GM12878 (cell line): Measurements from ENCODE around the gene HPSE2. TPM values are rescaled to one million over a fixed set of nuclear protein-coding genes. Genes with fewer than 3 reads are reported as not detected.

Source experiments
- ATAC-seq: fragments of 200-7000 bp; cut with Tn5 transposase; 3 replicates; pipeline ENCODE4 v1.9.1; 2020; ENCODE audit warnings: mild to moderate bottlenecking, moderate library complexity
- BruUV-seq: library from RNA; stranded (reverse); fragments of 400-500 nt; replicated peaks from 2 replicates; lab custom pipeline; 2021; lab: Mats Ljungman, UMichigan
- CTCF ChIA-PET: fragments of 300-600 bp; sonication (Branson Sonifier 250); formaldehyde crosslinking; extraction: SDS; loops from one replicate; lab custom pipeline; 2021; ENCODE audit warnings: inconsistent platforms; lab: Yijun Ruan, JAX
- POLR2A ChIA-PET: fragments of 350-600 bp; formaldehyde crosslinking; extraction: SDS; loops from one replicate; lab custom pipeline; 2021; ENCODE audit warnings: inconsistent platforms; lab: Charles Lee
- RAD21 ChIA-PET: fragments of 300-600 bp; sonication (Branson Sonifier 250); formaldehyde crosslinking; loops from one replicate; lab custom pipeline; 2023; ENCODE audit warnings: antibody characterized with exemption; ENCODE audit not compliant: unreplicated experiment; lab: Charles Lee
- SMC1A ChIA-PET: fragments of 300-600 bp; sonication (Branson Sonifier 250); formaldehyde crosslinking; loops from one replicate; lab custom pipeline; 2023; ENCODE audit not compliant: unreplicated experiment, uncharacterized antibody; lab: Charles Lee
- DNase-seq: peaks from one replicate; pipeline ENCODE4 v3.0.0-alpha.2; 2011; ENCODE audit warnings: low read depth, low spot score
- FAIRE-seq: peaks from 3 replicates; lab custom pipeline; 2011; peaks lifted over from hg19 to GRCh38; lab: Jason Lieb, UNC
- H2AFZ ChIP-seq: 2 replicates; pipeline ENCODE4 v1.6.0; 2011; ENCODE audit warnings: low read depth, low read length, control low read depth; ENCODE audit not compliant: control insufficient read depth
- H3K27ac ChIP-seq: 2 replicates; pipeline ENCODE4 v1.5.1; 2011; ENCODE audit warnings: control low read depth; ENCODE audit not compliant: control insufficient read depth, insufficient read depth
- H3K27me3 ChIP-seq, 2 experiments: replicated peaks in 1 of 2; 2 replicates each; pipeline versions ENCODE4 v1.6.0 to v1.6.1; 2011; ENCODE audit warnings: low read length in 1 of 2; ENCODE audit not compliant: control insufficient read depth in 2 of 2, insufficient read depth in 2 of 2
- H3K36me3 ChIP-seq, 2 experiments: 2 replicates each; pipeline ENCODE4 v1.5.1; 2011; ENCODE audit warnings: low read length in 1 of 2; ENCODE audit not compliant: control insufficient read depth in 2 of 2, insufficient read depth in 2 of 2
- H3K4me1 ChIP-seq: 2 replicates; pipeline ENCODE4 v1.6.1; 2011; ENCODE audit warnings: mild to moderate bottlenecking, low read length, moderate library complexity, mixed read lengths; ENCODE audit not compliant: control insufficient read depth, insufficient read depth
- H3K4me2 ChIP-seq: 2 replicates; pipeline ENCODE4 v1.6.0; 2011; ENCODE audit warnings: control low read depth; ENCODE audit not compliant: control insufficient read depth, insufficient read depth
- H3K4me3 ChIP-seq: fragments of 200-600 bp; sonication (generic); 2 replicates; pipeline ENCODE4 v1.5.1; 2016
- H3K79me2 ChIP-seq: 2 replicates; pipeline ENCODE4 v1.6.0; 2011; ENCODE audit warnings: low read length; ENCODE audit not compliant: control insufficient read depth, insufficient read depth
- H3K9ac ChIP-seq: 2 replicates; pipeline ENCODE4 v1.8.0; 2011; ENCODE audit warnings: low read length, control low read depth, mixed read lengths; ENCODE audit not compliant: control insufficient read depth, insufficient read depth
- H3K9me3 ChIP-seq: replicated peaks from 3 replicates; pipeline ENCODE4 v1.5.1; 2011; ENCODE audit warnings: mild to moderate bottlenecking, low read length; ENCODE audit not compliant: control insufficient read depth, insufficient read depth
- H4K20me1 ChIP-seq: 2 replicates; pipeline ENCODE4 v1.6.0; 2011; ENCODE audit not compliant: control insufficient read depth, insufficient read depth
- ESRRA ChIP-seq: IDR thresholded peaks from 2 replicates; pipeline ENCODE4 v1.6.1; 2012; ENCODE audit warnings: mild to moderate bottlenecking, low read length, improper control_type of control experiment
- EZH2 ChIP-seq: IDR thresholded peaks from 2 replicates; pipeline ENCODE4 v1.6.1; 2012; ENCODE audit warnings: low read depth, mild to moderate bottlenecking, control low read depth, inconsistent platforms, low read length, borderline replicate concordance; ENCODE audit not compliant: control insufficient read depth
- FOS ChIP-seq: IDR thresholded peaks from 3 replicates; pipeline ENCODE4 v1.6.1; 2011; ENCODE audit warnings: borderline replicate concordance; ENCODE audit not compliant: insufficient read length; ENCODE audit errors: extremely low read depth
- PKNOX1 ChIP-seq: fragments of 450-650 bp; IDR thresholded peaks from 2 replicates; pipeline ENCODE4 v1.6.1; 2016; ENCODE audit warnings: mild to moderate bottlenecking
- POLR2A ChIP-seq: IDR thresholded peaks from 2 replicates; pipeline ENCODE4 v1.6.1; 2011; ENCODE audit warnings: low read depth, mild to moderate bottlenecking, low read length
- RCOR1 ChIP-seq: conservative IDR thresholded peaks from 2 replicates; pipeline ENCODE4 v1.6.1; 2012; ENCODE audit warnings: low read depth, low read length, improper control_type of control experiment
- SMAD1 ChIP-seq: fragments of 450-650 bp; IDR thresholded peaks from 2 replicates; pipeline ENCODE4 v1.6.1; 2018; ENCODE audit warnings: mild to moderate bottlenecking, low read depth; ENCODE audit not compliant: partially characterized antibody
- TAF1 ChIP-seq: IDR thresholded peaks from 2 replicates; pipeline ENCODE4 v1.6.1; 2011; ENCODE audit warnings: mild to moderate bottlenecking, low read depth, low read length, borderline replicate concordance
- ZZZ3 ChIP-seq: IDR thresholded peaks from 2 replicates; pipeline ENCODE4 v1.6.1; 2011; ENCODE audit warnings: low read depth; ENCODE audit not compliant: control insufficient read depth, insufficient read length
- WGBS: methylation state at CpG from one replicate; pipeline ENCODE4 v1.1.6; 2016; ENCODE audit warnings: low lambda C conversion rate; ENCODE audit not compliant: insufficient replicate concordance, insufficient coverage; ENCODE audit errors: missing lambda C conversion rate; 5-methylcytosine and 5-hydroxymethylcytosine counted together
- in situ Hi-C: fragments of 300-500 bp; cut with MboI; formaldehyde crosslinking; loops from 9 replicates; pipeline ENCODE4 v1.14.3; 2018; ENCODE audit warnings: mixed read lengths
- intact Hi-C: fragments of 100-400 bp; cut with micrococcal nuclease; formaldehyde crosslinking; loops from one replicate; pipeline ENCODE4 v1.14.2; 2022; ENCODE audit not compliant: unreplicated experiment
- polyA plus RNA-seq, 11 experiments: library from polyadenylated mRNA; depleted of rRNA in 4 of 11; unstranded in 6 of 11; stranded (reverse) in 5 of 11; fragments of >200 nt; fragmentation: Nextera tagmentation in 4 of 11; fragmentation: Illumina TruSeq in 1 of 11; extraction: Ambion mirVana in 4 of 11; extraction: Trizol in 1 of 11; gene quantifications; 1 replicate in 1 of 11; 2 replicates in 10 of 11; pipeline versions ENCODE4 v1.2.1 to v1.2.3, GENCODE V29; 2011 to 2016; ENCODE audit warnings: inconsistent platforms in 2 of 11, missing spikeins in 2 of 11, low read depth in 1 of 11
- total RNA-seq, 4 experiments: library from RNA; depleted of rRNA in 3 of 4; stranded (reverse); fragments of >200 nt in 3 of 4; fragmentation: Illumina TruSeq in 1 of 4; extraction: Trizol in 1 of 4; gene quantifications; 2 replicates each; pipeline versions ENCODE4 v1.2.1 to v1.2.3, GENCODE V29; 2013 to 2021
- TF ChIP-seq, protein P1 (sequence below): IDR thresholded peaks from 2 replicates; pipeline ENCODE4 v1.6.1; 2012; ENCODE audit warnings: low read depth, low read length, improper control_type of control experiment

HPSE2 gene
- total and polyA plus RNA-seq, 10 of the 15 experiments (the other 5 are each of a cell fraction or from before 2014, with no cell fraction given), result 0.06 TPM; not detected in 9

DNA sequence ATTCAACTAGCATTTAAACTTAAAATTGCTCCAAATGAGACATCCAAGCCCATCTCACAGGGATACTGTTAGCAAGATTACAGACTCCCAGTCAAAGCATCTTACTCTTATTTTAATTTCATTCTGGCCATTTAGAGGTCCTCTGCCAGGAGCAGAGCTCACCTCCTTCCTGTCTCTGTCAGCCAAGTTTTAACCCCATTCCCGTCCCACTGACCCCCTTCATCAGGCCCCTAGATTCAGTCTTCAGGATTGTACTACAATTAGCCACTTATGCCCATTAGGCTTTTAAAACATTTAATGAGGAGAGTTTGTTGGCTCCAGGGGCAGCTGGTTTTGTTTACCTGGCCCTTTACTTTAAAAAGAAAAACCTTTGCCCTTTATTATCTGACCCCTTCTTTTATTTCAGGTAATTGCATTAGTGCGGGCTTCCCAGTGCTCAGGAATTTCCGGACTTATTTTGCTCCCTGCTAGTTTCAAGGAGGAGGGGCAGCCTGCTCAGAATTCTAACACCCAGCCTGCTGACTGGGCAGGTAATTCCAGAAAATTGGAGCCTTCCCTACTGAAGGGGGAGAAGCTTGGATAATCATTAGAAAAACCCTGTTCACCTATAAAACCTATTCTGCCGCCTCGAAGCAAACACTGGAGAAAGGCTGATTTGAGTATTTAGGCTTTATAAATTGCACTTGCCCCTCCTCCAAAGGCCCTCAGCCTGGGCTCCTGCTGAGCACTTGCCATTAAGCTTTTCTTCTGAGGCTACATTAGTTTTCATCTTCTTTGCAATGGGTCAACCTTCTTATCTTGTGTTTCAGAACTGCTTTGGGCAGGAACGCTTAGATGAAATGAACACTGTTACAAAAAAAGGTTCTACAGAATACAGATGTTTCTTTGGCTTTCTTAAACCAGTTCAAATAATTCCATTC, 588.4 kb downstream of the HPSE2 start (continued):
- TF ChIP-seq RCOR1 (no peak), EZH2 (no peak), POLR2A (no peak), SMAD1 (no peak)

DNA sequence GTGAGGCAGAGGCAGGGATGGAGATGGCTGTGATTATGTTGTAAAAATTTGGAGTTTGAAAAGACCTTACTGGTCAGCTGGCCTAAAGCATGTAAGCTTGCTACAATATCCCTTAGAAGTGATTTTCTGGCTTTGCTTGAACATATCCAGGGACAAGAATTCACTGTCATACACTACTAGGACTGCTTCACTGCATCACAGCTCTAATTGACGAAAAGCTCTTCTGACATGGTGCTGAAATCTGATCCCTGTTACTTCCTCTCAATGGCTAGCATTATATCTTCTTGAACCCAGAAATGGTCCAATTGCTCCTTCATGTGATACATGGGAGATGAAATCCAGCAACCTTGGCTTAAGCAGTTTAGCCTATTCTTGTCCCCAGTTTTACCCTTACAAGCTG, 591.2 kb downstream of the HPSE2 start:
- Histone ChIP-seq H3K9ac (no peak overlapping the region), H3K36me3 (no peaks in the 10 kb centered on the region), H3K4me2 (no peak overlapping the region), H3K4me3 (no peak overlapping the region), H3K9me3 (no peaks in the 10 kb centered on the region)
- in situ Hi-C loops, result no loop called here
- POLR2A ChIA-PET, result no interaction called here
- TF ChIP-seq ESRRA, result no peak
- TF ChIP-seq, all 136 proteins: peak for 0
- ATAC-seq, result no peak
- 7% methylated on average over 1 of the region's 1 CpG for WGBS
- H4K20me1 ChIP-seq, result no peaks in the 10 kb centered on the region
- H3K4me1 ChIP-seq, result no peaks in the 10 kb centered on the region
- ChIA-PET RAD21 (no interaction called here), SMC1A (interaction anchor here (0.6 kb wide), 1 partner anchor 762 kb away, joined by 3 read pairs; no protein-coding TSS in a partner anchor), CTCF (no interaction called here)
- no peak for DNase-seq
- H2AFZ ChIP-seq, result no peak overlapping the region
- no peaks in the 10 kb centered on the region; a peak in 1 of 4 replicates for H3K27me3 ChIP-seq
- no peak for FAIRE-seq
- H3K79me2 ChIP-seq, result no peaks in the 10 kb centered on the region
- H3K27ac ChIP-seq, result no peak overlapping the region
- intact Hi-C loops, result no loop called here
- BruUV-seq, result no TSS peak

DNA sequence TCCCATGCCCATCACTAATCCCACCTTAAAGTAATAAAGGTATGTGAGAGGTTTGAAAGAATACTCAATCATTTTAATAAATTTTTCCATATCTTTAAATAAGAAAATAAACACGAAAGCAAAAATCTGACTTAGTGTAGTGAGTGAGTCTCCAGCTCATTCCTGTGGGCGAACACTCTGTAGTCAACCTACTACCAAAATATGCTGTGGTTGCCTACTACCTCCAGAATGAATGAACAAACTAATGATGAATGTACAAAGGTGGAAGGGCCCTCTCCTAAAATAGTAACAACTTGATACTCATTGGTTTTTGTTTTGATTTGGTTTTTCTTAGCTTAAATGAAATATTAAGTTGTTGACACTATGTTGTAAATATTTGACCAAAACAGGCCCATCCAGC, 593.4 kb downstream of the HPSE2 start:
- intact Hi-C loops (no loop called here), in situ Hi-C loops (no loop called here)
- ChIA-PET POLR2A (no interaction called here), RAD21 (no interaction called here), SMC1A (no interaction called here), CTCF (no interaction called here)
- H3K9ac ChIP-seq, result no peak overlapping the region
- FAIRE-seq (no peak), ATAC-seq (no peak), DNase-seq (no peak)
- no peak overlapping the region for H2AFZ ChIP-seq
- H3K36me3 ChIP-seq, result no peaks in the 10 kb centered on the region
- H3K4me2 ChIP-seq, result no peak overlapping the region
- H3K4me1 ChIP-seq, result no peaks in the 10 kb centered on the region
- no peaks in the 10 kb centered on the region for H4K20me1 ChIP-seq
- H3K9me3 ChIP-seq, result no peaks in the 10 kb centered on the region; the same call in 2 of the 3 replicates
- TF ChIP-seq FOS (no peak), TAF1 (no peak), ZZZ3 (no peak), PKNOX1 (no peak)
- TF ChIP-seq, protein P1, sequence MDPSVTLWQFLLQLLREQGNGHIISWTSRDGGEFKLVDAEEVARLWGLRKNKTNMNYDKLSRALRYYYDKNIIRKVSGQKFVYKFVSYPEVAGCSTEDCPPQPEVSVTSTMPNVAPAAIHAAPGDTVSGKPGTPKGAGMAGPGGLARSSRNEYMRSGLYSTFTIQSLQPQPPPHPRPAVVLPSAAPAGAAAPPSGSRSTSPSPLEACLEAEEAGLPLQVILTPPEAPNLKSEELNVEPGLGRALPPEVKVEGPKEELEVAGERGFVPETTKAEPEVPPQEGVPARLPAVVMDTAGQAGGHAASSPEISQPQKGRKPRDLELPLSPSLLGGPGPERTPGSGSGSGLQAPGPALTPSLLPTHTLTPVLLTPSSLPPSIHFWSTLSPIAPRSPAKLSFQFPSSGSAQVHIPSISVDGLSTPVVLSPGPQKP, result no peak
- H3K27ac ChIP-seq, result no peak overlapping the region
- WGBS, result 14% methylated on average over 2 of the region's 2 CpGs
- no peaks in the 10 kb centered on the region for H3K79me2 ChIP-seq
- no peak overlapping the region for H3K4me3 ChIP-seq
- no TSS peak for BruUV-seq
- H3K27me3 ChIP-seq, result no peaks in the 10 kb centered on the region; a peak in 1 of 4 replicates
